Esophagus muscularis mucosa (tissue), 3 donors: ENCODE measurements around the gene QKI.

ENCODE experiments used
- CTCF ChIP-seq, 3 experiments: fragments of 200-600 bp in 2 of 3; fragments of 450-650 bp in 1 of 3; sonication (generic) in 2 of 3; IDR thresholded peaks; one replicate each; pipeline ENCODE4 v1.5.1; 2017 to 2019; ENCODE audit warnings: antibody characterized with exemption in 3 of 3, mild to moderate bottlenecking in 2 of 3, moderate library complexity in 1 of 3
- POLR2A ChIP-seq: fragments of 450-650 bp; IDR thresholded peaks from one replicate; pipeline ENCODE4 v1.6.1; 2017; ENCODE audit warnings: antibody characterized with exemption, moderate library complexity, mild to moderate bottlenecking, low read depth

- TF ChIP-seq POLR2A = no peak
- no peak for TF ChIP-seq CTCF (IDR thresholded peaks at IDR 0.05)
These were observed 164.8 kb downstream of the QKI start for GRCh38 chr6:163579111-163579879.
